ENCODE data around the gene CDH22.

Gene CDH22

DNA sequence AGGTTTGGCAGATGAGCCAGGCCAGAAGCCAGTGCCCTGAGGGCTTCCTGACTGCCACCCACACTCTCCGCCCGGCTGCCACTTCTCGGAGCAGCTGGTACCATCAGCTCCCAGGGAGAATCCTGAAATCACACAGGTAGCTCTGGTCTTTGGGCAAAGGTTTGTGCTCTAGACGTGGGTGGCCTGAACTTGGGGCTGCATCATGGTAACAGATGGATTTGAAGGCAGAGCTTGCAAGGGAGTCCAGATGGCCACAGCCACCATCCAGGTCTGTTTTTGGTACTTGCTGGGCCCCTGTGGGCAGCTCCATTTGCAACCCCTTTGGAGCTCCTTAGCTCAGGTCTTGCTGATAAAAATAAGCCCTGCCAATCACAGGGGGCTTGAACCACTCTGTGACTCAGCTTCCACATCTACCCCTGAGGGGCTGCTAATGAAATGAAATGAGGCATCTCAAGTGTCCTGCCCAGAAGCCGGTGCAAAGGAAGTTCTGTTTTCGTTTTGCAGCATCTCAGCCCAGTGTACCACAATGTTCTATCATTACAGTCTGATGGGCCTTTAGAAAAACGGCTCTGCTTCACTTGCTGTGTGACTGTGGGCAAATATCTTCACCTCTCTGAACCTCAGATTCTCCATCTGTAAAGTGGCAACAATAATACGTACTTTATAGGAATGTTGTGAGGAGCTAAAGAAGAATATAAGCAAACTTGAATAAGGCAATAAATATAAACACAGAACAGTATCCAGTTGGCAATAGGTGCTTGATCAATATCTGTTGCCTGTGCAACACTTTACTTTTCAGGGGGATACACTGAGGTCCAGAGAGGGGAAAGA lies 25.1 kb upstream of the CDH22 start:
- H3K9ac ChIP-seq (ENCODE audit: low read depth, low read length) = no peak overlapping the region
- no peaks in the 10 kb centered on the region for H3K9me3 ChIP-seq (ENCODE audit: insufficient read depth, low read length, severe bottlenecking)
- no peaks in the 10 kb centered on the region for H3K36me3 ChIP-seq (ENCODE audit: insufficient read depth, low read length)
- H2AFZ ChIP-seq (ENCODE audit: low read depth, low read length) = no peak overlapping the region
- no peak for DNase-seq
- H3K27me3 ChIP-seq (ENCODE audit: insufficient read depth, low read length, poor library complexity) = peaks cover 42% of the 10 kb centered on the region
- no peak overlapping the region for H3K27ac ChIP-seq (ENCODE audit: low read length)
- TF ChIP-seq EZH2 (IDR thresholded peaks at IDR 0.05; ENCODE audit: borderline replicate concordance, low read depth, low read length, severe bottlenecking) = no peak
- TF ChIP-seq, protein P1, sequence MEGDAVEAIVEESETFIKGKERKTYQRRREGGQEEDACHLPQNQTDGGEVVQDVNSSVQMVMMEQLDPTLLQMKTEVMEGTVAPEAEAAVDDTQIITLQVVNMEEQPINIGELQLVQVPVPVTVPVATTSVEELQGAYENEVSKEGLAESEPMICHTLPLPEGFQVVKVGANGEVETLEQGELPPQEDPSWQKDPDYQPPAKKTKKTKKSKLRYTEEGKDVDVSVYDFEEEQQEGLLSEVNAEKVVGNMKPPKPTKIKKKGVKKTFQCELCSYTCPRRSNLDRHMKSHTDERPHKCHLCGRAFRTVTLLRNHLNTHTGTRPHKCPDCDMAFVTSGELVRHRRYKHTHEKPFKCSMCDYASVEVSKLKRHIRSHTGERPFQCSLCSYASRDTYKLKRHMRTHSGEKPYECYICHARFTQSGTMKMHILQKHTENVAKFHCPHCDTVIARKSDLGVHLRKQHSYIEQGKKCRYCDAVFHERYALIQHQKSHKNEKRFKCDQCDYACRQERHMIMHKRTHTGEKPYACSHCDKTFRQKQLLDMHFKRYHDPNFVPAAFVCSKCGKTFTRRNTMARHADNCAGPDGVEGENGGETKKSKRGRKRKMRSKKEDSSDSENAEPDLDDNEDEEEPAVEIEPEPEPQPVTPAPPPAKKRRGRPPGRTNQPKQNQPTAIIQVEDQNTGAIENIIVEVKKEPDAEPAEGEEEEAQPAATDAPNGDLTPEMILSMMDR (IDR thresholded peaks at IDR 0.05; ENCODE audit: borderline replicate concordance, extremely low read depth, low read length, poor library complexity, severe bottlenecking) = no peak
- H3K79me2 ChIP-seq (ENCODE audit: insufficient read depth, low read length) = no peaks in the 10 kb centered on the region
- H4K20me1 ChIP-seq (ENCODE audit: insufficient read depth, low read length) = peaks cover 9% of the 10 kb centered on the region; the same call in 1 of the 2 replicates
- no peak overlapping the region for H3K4me2 ChIP-seq (ENCODE audit: insufficient read depth, low read length)
- H3K4me3 ChIP-seq (ENCODE audit: low read depth in 1 of 2, low read length in 2 of 2) = no peak overlapping the region
- no peaks in the 10 kb centered on the region for H3K4me1 ChIP-seq (ENCODE audit: insufficient read depth, low read length)
- no peak for ATAC-seq (ENCODE audit: insufficient read depth, low read depth)

DNA sequence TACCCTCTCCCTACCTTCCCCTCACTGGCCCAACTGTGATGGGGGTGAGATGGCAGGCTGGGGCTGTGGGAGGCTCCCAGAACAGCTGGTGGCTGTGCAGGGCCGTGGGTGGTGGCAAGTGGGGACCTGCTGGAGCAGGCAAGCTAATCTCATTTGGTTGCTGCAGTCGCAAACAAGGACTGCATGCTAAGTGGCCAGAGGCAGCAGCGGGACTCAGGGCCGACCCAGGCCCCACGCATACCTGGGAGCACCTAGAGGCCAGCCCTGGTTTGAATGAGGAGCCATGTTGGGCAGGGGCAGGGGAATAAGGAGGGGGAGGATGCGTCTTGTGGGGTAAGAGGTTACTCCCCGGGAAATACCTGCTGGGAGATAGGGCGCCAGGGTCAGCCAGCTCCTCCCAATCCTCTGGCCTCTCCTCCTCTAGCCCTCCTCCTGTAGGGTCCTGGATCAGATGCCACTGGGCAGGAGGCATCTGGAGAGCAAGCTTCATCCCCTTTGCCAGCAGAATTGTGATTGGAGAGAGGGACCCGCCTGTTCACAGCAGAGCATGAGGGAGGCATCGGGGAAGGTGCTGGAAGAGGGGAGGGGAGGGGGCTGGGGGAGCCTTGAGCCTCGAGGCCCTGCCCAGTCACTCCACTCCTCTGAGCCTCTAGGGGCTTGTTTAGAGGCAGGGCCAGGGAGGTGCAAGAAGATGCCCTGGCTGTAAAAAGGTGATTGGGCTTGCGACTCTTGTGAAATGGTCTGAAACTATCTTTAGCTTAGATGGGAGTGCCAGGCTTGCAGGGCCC lies 24.3 kb upstream of the CDH22 start:
- H3K27me3 ChIP-seq (ENCODE audit: insufficient read depth, low read length, poor library complexity) = peaks cover 37% of the 10 kb centered on the region
- no peak overlapping the region for H3K4me2 ChIP-seq (ENCODE audit: insufficient read depth, low read length)
- H3K9me3 ChIP-seq (ENCODE audit: insufficient read depth, low read length, severe bottlenecking) = no peaks in the 10 kb centered on the region
- no peaks in the 10 kb centered on the region for H3K36me3 ChIP-seq (ENCODE audit: insufficient read depth, low read length)
- no peaks in the 10 kb centered on the region for H3K79me2 ChIP-seq (ENCODE audit: insufficient read depth, low read length)
- no peak overlapping the region for H2AFZ ChIP-seq (ENCODE audit: low read depth, low read length)
- TF ChIP-seq, protein P1 (IDR thresholded peaks at IDR 0.05; ENCODE audit: borderline replicate concordance, extremely low read depth, low read length, poor library complexity, severe bottlenecking) = no peak
- no peak for TF ChIP-seq EZH2 (IDR thresholded peaks at IDR 0.05; ENCODE audit: borderline replicate concordance, low read depth, low read length, severe bottlenecking)
- no peak for DNase-seq
- H3K9ac ChIP-seq (ENCODE audit: low read depth, low read length) = no peak overlapping the region
- H4K20me1 ChIP-seq (ENCODE audit: insufficient read depth, low read length) = peaks cover 9% of the 10 kb centered on the region; the same call in 1 of the 2 replicates
- no peak overlapping the region for H3K27ac ChIP-seq (ENCODE audit: low read length)
- H3K4me3 ChIP-seq (ENCODE audit: low read depth in 1 of 2, low read length in 2 of 2) = no peak overlapping the region
- no peak for ATAC-seq (ENCODE audit: insufficient read depth, low read depth)
- no peaks in the 10 kb centered on the region for H3K4me1 ChIP-seq (ENCODE audit: insufficient read depth, low read length)

DNA sequence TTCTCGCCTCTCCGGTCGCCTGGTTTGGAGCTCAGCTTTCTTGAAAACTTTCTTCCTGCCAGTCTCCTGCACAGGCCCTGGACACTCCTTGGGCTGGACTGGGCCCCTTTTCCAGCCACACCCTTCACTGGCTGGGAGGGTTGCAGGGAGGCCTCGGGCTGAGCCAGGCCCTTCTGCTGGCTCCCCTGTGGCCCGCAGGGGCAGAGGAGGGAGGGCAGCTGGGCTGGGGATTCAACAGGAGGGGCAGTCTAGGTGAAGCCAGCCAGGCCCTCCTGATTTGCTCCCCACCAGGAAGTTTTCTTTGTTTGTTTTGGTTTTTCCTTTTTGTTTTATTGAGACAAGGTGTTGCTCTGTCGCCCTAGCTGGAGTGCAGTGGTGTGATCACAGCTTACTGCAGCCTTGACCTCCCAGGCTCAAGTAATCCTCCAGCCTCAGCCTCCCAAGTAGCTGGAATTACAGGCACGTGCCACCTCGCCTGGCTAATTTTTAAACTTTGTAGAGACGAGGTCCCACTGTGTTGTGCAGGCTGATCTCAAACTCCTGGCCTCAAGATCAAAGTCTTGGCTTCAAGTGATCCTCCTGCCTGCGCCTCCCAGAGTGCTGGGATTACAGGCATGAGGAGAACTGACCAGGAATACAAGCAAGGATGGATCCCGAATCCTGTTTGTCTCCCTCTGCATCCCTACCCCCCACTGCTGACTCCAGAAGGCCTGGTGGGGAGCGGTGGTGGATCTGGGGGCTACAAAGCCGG lies 23.5 kb upstream of the CDH22 start:
- H4K20me1 ChIP-seq (ENCODE audit: insufficient read depth, low read length) = peaks cover 9% of the 10 kb centered on the region; the same call in 1 of the 2 replicates
- no peaks in the 10 kb centered on the region for H3K9me3 ChIP-seq (ENCODE audit: insufficient read depth, low read length, severe bottlenecking)
- H3K27ac ChIP-seq (ENCODE audit: low read length) = no peak overlapping the region
- H3K4me1 ChIP-seq (ENCODE audit: insufficient read depth, low read length) = no peaks in the 10 kb centered on the region
- no peak overlapping the region for H2AFZ ChIP-seq (ENCODE audit: low read depth, low read length)
- no peak overlapping the region for H3K4me2 ChIP-seq (ENCODE audit: insufficient read depth, low read length)
- no peaks in the 10 kb centered on the region for H3K36me3 ChIP-seq (ENCODE audit: insufficient read depth, low read length)
- ATAC-seq (ENCODE audit: insufficient read depth, low read depth) (no peak), DNase-seq (no peak)
- H3K9ac ChIP-seq (ENCODE audit: low read depth, low read length) = no peak overlapping the region
- peaks cover 31% of the 10 kb centered on the region for H3K27me3 ChIP-seq (ENCODE audit: insufficient read depth, low read length, poor library complexity)
- no peak overlapping the region for H3K4me3 ChIP-seq (ENCODE audit: low read depth in 1 of 2, low read length in 2 of 2)
- H3K79me2 ChIP-seq (ENCODE audit: insufficient read depth, low read length) = no peaks in the 10 kb centered on the region
- TF ChIP-seq, protein P1 (IDR thresholded peaks at IDR 0.05; ENCODE audit: borderline replicate concordance, extremely low read depth, low read length, poor library complexity, severe bottlenecking) = no peak
- no peak for TF ChIP-seq EZH2 (IDR thresholded peaks at IDR 0.05; ENCODE audit: borderline replicate concordance, low read depth, low read length, severe bottlenecking)

Data from DND-41 (cell line).